HG02571 (cell line): ENCODE data around the gene WDR27.

Source experiments
- ATAC-seq: cut with Tn5 transposase; IDR thresholded peaks from one replicate; pipeline ENCODE4 v1.9.1; 2021; ENCODE audit warnings: mild to moderate bottlenecking, moderate library complexity; ENCODE audit not compliant: unreplicated experiment

Gene WDR27

GRCh38 chr6:169416249-169416648 is 285.6 kb downstream of the WDR27 start:
- ATAC-seq = no peak

DNA sequence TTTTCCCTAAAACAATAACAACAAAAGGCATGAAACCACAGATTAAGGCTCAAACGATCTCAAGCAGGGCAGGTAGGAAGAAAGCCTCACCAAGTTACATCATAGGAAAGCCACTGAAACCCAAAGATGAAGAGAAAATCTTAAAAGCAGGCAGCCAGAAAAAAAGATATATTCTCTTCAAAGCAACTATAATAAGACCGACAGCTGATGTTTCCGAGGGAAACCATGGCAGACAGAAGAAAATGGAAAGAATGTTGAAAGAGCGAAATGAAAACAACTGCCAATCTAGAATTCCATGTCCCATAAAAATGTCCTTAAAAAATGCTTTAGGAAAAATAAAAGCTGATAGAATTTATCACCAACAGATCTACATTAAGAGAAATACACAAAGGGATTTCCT is 286.6 kb downstream of the WDR27 start:
- ATAC-seq = no peak

DNA sequence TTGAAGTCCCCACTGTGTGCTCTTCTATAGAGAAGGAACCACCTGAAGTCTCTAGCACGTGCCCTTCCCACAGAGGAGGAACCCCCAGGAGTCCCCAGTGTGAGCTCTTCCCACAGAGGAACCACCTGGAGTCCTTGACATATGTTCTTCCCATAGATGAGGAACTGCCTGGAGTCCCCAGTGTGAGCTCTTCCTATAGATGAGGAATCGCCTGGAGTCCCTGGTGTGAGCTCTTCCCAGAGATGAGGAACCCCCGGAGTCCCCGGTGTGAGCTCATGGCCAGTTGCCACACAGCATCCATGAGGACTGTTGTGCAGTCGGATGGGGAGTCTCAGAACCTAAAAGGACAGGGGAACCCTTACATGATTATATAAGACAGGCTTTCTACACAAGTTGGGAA is 290.1 kb downstream of the WDR27 start:
- ATAC-seq = no peak

DNA sequence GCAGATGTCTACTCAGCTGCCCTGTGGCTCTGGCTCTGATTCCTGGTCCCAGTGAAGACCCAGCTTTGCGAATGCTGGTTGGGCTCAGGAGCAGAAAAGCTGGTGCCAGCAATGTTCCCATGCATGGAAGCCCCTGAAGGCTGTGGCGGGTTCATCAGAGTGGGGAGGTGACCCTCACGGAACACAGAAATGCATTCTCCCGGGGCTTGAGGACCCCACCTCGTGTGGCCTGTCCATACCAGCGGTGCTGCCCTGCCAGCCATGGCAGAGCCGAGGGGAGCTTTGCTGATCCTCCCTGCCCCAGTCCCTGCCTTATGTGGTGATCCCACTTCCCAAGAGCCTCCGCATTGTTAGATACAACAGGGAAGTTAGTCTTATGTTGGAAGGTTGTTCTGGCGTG is 290.5 kb downstream of the WDR27 start:
- no peak for ATAC-seq

- ATAC-seq = no peak
Observed at GRCh38 chr6:169409742-169410312, 292.0 kb downstream of the WDR27 start.

GRCh38 chr6:169407325-169407724 is 294.5 kb downstream of the WDR27 start:
- ATAC-seq = no peak
